Measurements from ENCODE around the gene PADI4.

PADI4 gene

DNA sequence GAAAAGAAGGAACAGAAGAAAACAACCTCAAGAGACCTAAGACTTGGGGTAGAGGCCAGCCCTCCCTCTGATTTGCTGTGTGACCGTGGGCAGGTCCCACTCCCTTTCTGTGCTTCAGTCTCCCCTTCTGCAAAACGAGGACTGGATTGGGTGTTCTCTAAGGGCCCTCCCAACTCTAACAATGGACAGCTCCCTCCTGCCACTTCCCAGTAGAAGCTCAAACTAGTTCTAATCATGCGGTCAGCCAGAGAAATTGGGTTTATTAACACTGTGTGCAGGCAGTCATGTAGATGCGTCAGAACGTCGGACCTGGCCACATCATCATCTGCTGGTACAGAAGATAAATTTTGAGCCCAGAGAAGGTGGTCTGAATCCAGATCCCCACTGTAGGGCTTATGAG, 1.6 kb upstream of the PADI4 start (continued):
- TF ChIP-seq ARNTL (CRISPR knock-in tag; IDR thresholded peaks at IDR 0.05; ENCODE audit: borderline replicate concordance, low read depth): no peak

DNA sequence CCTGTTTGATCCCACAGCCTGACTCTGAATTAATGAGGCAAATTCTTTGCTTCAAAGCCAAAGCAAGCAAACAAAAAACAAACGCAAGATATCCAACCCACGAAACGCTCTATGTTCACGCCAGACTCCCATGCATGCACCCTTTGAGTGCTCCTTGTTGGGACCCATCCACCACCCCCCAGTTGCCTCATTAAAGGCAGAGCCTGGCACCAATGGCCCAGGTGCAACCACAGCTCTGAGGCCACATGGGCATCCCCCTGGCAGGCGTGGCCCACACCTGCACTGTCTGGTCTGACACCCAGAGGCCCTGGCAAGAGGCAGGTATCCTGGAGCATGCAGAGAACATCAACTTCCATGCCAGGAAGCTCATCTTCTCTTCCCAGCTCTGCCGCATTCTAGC, 1.1 kb upstream of the PADI4 start:
- TF ChIP-seq, protein P1, sequence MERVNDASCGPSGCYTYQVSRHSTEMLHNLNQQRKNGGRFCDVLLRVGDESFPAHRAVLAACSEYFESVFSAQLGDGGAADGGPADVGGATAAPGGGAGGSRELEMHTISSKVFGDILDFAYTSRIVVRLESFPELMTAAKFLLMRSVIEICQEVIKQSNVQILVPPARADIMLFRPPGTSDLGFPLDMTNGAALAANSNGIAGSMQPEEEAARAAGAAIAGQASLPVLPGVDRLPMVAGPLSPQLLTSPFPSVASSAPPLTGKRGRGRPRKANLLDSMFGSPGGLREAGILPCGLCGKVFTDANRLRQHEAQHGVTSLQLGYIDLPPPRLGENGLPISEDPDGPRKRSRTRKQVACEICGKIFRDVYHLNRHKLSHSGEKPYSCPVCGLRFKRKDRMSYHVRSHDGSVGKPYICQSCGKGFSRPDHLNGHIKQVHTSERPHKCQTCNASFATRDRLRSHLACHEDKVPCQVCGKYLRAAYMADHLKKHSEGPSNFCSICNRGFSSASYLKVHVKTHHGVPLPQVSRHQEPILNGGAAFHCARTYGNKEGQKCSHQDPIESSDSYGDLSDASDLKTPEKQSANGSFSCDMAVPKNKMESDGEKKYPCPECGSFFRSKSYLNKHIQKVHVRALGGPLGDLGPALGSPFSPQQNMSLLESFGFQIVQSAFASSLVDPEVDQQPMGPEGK (CRISPR knock-in tag; IDR thresholded peaks at IDR 0.05; ENCODE audit: borderline replicate concordance): no peak
- no peak for ATAC-seq

DNA sequence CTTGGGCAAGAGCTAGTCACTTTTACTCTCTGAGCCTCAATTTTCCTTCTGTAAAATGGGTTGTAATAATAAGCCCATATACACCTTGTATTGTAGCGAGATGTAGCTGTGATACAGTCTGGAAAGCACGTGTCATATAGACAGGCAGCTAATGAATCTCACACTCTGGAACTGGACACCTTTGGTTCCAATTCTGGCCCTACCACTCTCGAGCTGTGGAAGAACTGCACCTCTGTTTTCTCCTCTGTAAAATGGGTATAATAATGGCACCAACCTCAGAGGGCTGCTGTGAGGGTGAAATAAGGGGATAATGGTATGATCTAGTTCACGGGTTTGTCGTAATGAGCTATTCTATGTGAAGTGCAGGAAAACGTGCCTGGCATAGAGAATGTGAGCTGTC, 668 bp upstream of the PADI4 start:
- no peak for ATAC-seq
- TF ChIP-seq ZNF70 (CRISPR knock-in tag; IDR thresholded peaks at IDR 0.05) (no peak), ZFP30 (CRISPR knock-in tag; IDR thresholded peaks at IDR 0.05) (no peak), CSDC2 (CRISPR knock-in tag; IDR thresholded peaks at IDR 0.05) (no peak), OSR1 (CRISPR knock-in tag; IDR thresholded peaks at IDR 0.05) (no peak), ZNF565 (CRISPR knock-in tag; conservative IDR thresholded peaks at IDR 0.05; ENCODE audit: low read depth) (no peak), RARB (CRISPR knock-in tag; IDR thresholded peaks at IDR 0.05) (no peak), ARNTL (CRISPR knock-in tag; IDR thresholded peaks at IDR 0.05; ENCODE audit: borderline replicate concordance, low read depth) (no peak)
- TF ChIP-seq, protein P1 (CRISPR knock-in tag; IDR thresholded peaks at IDR 0.05; ENCODE audit: borderline replicate concordance): no peak
- TF ChIP-seq, protein P2, sequence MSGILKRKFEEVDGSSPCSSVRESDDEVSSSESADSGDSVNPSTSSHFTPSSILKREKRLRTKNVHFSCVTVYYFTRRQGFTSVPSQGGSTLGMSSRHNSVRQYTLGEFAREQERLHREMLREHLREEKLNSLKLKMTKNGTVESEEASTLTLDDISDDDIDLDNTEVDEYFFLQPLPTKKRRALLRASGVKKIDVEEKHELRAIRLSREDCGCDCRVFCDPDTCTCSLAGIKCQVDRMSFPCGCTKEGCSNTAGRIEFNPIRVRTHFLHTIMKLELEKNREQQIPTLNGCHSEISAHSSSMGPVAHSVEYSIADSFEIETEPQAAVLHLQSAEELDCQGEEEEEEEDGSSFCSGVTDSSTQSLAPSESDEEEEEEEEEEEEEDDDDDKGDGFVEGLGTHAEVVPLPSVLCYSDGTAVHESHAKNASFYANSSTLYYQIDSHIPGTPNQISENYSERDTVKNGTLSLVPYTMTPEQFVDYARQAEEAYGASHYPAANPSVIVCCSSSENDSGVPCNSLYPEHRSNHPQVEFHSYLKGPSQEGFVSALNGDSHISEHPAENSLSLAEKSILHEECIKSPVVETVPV (CRISPR knock-in tag; IDR thresholded peaks at IDR 0.05): no peak
- TF ChIP-seq, protein P3, sequence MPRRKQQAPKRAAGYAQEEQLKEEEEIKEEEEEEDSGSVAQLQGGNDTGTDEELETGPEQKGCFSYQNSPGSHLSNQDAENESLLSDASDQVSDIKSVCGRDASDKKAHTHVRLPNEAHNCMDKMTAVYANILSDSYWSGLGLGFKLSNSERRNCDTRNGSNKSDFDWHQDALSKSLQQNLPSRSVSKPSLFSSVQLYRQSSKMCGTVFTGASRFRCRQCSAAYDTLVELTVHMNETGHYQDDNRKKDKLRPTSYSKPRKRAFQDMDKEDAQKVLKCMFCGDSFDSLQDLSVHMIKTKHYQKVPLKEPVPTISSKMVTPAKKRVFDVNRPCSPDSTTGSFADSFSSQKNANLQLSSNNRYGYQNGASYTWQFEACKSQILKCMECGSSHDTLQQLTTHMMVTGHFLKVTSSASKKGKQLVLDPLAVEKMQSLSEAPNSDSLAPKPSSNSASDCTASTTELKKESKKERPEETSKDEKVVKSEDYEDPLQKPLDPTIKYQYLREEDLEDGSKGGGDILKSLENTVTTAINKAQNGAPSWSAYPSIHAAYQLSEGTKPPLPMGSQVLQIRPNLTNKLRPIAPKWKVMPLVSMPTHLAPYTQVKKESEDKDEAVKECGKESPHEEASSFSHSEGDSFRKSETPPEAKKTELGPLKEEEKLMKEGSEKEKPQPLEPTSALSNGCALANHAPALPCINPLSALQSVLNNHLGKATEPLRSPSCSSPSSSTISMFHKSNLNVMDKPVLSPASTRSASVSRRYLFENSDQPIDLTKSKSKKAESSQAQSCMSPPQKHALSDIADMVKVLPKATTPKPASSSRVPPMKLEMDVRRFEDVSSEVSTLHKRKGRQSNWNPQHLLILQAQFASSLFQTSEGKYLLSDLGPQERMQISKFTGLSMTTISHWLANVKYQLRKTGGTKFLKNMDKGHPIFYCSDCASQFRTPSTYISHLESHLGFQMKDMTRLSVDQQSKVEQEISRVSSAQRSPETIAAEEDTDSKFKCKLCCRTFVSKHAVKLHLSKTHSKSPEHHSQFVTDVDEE (CRISPR knock-in tag; IDR thresholded peaks at IDR 0.05): no peak
- TF ChIP-seq, protein P4, sequence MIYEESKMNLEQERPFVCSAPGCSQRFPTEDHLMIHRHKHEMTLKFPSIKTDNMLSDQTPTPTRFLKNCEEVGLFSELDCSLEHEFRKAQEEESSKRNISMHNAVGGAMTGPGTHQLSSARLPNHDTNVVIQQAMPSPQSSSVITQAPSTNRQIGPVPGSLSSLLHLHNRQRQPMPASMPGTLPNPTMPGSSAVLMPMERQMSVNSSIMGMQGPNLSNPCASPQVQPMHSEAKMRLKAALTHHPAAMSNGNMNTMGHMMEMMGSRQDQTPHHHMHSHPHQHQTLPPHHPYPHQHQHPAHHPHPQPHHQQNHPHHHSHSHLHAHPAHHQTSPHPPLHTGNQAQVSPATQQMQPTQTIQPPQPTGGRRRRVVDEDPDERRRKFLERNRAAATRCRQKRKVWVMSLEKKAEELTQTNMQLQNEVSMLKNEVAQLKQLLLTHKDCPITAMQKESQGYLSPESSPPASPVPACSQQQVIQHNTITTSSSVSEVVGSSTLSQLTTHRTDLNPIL (CRISPR knock-in tag; IDR thresholded peaks at IDR 0.05; ENCODE audit: low read depth): no peak

DNA sequence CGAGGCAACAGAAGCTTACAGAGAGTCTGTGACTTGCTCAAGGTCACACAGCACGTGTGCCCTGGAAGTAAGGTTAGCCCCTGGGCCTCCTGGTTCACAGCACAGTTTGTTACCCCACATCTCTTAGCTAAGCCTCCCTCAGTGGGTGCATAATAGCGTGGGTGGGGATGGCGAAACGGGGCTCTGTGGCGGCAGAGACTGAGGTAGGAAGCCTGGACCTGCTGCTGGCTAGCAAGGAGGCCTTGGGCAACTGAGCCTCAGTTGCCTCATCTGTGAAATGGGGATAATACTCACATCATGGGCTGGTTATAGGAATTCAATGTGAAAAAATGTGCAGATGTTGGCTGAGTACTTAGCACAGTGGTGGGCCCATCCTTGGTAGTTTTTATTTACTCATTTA, 596 bp downstream of the PADI4 start:
- ATAC-seq: no peak
- TF ChIP-seq ISL1 (CRISPR knock-in tag; IDR thresholded peaks at IDR 0.05): no peak
- TF ChIP-seq TCF4 (CRISPR knock-in tag; IDR thresholded peaks at IDR 0.05; ENCODE audit: borderline replicate concordance): no peak
- TF ChIP-seq, protein P2 (CRISPR knock-in tag; IDR thresholded peaks at IDR 0.05): no peak
- TF ChIP-seq, protein P4 (CRISPR knock-in tag; IDR thresholded peaks at IDR 0.05; ENCODE audit: low read depth): no peak
- no peak for TF ChIP-seq GLIS3 (CRISPR knock-in tag; IDR thresholded peaks at IDR 0.05)
- TF ChIP-seq, protein P1 (CRISPR knock-in tag; IDR thresholded peaks at IDR 0.05; ENCODE audit: borderline replicate concordance): no peak
- no peak for TF ChIP-seq ARNTL (CRISPR knock-in tag; IDR thresholded peaks at IDR 0.05; ENCODE audit: borderline replicate concordance, low read depth)
- TF ChIP-seq, protein P5, sequence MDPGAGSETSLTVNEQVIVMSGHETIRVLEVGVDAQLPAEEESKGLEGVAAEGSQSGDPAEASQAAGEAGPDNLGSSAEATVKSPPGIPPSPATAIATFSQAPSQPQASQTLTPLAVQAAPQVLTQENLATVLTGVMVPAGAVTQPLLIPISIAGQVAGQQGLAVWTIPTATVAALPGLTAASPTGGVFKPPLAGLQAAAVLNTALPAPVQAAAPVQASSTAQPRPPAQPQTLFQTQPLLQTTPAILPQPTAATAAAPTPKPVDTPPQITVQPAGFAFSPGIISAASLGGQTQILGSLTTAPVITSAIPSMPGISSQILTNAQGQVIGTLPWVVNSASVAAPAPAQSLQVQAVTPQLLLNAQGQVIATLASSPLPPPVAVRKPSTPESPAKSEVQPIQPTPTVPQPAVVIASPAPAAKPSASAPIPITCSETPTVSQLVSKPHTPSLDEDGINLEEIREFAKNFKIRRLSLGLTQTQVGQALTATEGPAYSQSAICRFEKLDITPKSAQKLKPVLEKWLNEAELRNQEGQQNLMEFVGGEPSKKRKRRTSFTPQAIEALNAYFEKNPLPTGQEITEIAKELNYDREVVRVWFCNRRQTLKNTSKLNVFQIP (CRISPR knock-in tag; IDR thresholded peaks at IDR 0.05; ENCODE audit: borderline replicate concordance, low read depth): no peak
- TF ChIP-seq CSDC2 (CRISPR knock-in tag; IDR thresholded peaks at IDR 0.05): no peak
- no peak for TF ChIP-seq BACH2 (CRISPR knock-in tag; IDR thresholded peaks at IDR 0.05; ENCODE audit: borderline replicate concordance)
- no peak for TF ChIP-seq SNAI2 (CRISPR knock-in tag; IDR thresholded peaks at IDR 0.05)

Measured in SK-N-SH treated with all-trans-retinoic acid at 6 μM for 48 hours (cell line).